Loucy (cell line): ENCODE measurements around the gene NUFIP2.

Experiments
- CTCF ChIP-seq: fragments of 200-600 bp; sonication (generic); conservative IDR thresholded peaks from 2 replicates; pipeline ENCODE4 v1.5.1; 2014; ENCODE audit warnings: mild to moderate bottlenecking, antibody characterized with exemption, low read length
- EZH2phosphoT487 ChIP-seq: fragments of 200-600 bp; IDR thresholded peaks from 2 replicates; pipeline ENCODE4 v1.6.1; 2018; ENCODE audit warnings: antibody characterized with exemption, mild to moderate bottlenecking, moderate library complexity, borderline replicate concordance

- no peak for TF ChIP-seq CTCF
- TF ChIP-seq EZH2phosphoT487, result no peak
Measured at GRCh38 chr17:29295420-29295819, 1.5 kb upstream of the NUFIP2 start.
